GM19099 (cell line): ENCODE results near the gene FOXI1.

ENCODE experiments used
- POLR2A ChIP-seq: IDR thresholded peaks from 3 replicates; pipeline ENCODE4 v1.6.1; 2011; ENCODE audit warnings: low read depth; ENCODE audit not compliant: insufficient read length; ENCODE audit errors: extremely low read depth

The FOXI1 gene

DNA sequence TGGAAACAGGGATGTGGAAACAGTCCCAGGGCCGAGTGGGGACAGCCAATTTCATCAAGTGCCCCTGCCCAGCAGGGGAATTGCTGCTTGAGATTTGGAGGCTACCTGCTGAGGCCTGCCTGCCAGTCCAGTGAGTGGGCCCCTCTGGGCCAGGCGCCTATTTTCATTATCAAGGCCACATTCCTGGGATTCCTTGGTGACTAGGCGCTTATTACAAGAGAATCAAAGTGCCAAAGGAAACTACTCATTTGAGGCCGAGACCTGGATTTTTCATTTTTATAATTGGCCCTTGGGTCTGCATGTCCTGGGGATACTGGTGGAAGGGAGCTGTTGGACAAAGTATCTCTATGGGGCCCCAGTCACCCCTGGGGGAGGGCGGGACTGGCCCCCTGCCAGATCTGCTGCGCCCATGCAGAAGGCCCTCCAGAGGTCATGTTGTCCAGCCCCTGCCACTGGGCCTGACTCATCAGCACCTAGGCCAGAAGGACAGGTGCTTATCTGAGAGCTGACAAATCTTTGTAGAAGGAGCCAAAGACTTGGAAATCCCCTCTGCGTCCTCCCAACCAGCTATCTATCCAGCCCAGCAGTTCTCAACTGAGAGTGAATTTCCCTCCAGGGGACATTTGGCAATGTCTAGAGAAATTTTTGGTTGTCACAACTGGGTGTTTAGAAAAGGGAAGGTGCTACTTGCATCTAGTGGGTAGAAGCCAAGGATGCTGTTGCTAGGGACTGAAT, 45.6 kb downstream of the FOXI1 start:
- no peak for TF ChIP-seq POLR2A

DNA sequence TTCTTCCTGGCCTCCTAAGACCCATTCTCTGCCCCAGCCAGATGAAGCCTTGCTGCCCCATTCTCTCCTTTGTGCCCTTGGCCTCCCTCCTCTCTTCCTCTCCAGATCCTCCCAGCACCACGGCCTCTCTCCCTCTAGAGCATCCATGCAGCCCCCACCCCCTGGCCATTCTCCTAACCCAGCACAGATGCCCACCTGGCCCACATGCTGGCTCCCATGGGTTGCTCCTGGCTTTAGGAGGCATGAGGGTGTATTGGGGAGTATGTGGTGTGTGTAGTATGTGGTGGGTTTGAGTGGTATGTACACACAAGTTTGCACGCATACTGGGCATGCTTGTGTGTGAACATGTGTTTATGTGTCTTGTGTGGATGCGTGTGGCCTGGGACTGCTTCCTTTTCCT, 47.1 kb downstream of the FOXI1 start:
- no peak for TF ChIP-seq POLR2A

DNA sequence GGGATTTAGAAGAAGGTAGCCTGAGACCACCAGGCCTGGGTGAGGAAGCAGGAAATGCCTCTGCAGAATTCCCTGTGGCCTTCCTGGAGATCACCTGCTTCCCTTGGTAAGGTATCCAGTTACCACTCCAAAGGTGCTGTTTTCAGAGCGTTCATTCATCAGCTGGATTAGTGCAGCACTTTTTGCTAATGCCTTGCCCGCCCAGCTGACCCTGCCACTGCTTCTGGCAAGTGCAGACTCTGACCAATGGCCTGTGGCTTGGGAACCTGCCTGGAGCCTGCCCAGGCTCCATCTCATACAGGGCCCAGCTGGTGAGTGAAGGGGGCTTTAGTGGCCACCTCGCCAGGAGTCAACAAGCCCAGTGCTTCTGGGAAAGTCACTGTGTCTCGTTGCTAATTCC, 48.6 kb downstream of the FOXI1 start:
- no peak for TF ChIP-seq POLR2A

DNA sequence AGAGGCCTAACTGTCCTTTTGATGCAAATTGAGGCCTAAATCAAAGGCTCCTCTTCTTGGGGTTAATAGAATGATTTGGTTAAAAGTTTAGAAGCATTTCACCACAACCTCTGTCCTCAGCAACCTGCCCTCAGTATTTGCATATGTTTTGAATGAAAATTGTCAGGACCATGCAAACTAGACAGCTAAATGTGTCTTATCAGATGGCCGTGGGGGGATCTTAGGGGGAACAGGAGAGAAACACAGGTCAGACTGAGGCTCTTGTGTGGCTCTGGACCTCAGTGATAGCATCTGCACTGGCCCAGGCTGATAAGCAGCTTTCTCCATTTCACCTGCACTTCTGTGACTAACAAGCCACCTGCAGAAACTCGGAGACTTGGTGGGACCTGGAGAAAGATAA, 49.0 kb downstream of the FOXI1 start:
- TF ChIP-seq POLR2A = no peak

DNA sequence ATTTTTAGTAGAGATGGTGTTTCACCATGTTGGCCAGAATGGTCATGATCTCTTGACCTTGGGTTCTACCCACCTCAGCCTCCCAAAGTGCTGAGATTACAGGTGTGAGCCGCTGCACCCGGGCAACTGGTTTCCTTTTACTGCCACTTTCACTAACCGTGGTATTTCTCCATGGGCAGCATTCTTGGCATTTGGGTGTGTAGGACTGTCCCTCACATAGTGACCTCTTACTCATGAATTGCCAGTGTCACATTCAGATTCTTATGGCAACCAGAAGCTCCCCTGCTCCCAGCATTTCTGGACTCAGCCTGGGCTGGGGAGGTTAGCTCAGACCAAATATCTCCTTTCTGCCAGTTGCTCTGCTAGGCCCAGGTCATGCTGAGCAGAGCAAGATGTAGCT, 50.1 kb downstream of the FOXI1 start:
- no peak for TF ChIP-seq POLR2A

DNA sequence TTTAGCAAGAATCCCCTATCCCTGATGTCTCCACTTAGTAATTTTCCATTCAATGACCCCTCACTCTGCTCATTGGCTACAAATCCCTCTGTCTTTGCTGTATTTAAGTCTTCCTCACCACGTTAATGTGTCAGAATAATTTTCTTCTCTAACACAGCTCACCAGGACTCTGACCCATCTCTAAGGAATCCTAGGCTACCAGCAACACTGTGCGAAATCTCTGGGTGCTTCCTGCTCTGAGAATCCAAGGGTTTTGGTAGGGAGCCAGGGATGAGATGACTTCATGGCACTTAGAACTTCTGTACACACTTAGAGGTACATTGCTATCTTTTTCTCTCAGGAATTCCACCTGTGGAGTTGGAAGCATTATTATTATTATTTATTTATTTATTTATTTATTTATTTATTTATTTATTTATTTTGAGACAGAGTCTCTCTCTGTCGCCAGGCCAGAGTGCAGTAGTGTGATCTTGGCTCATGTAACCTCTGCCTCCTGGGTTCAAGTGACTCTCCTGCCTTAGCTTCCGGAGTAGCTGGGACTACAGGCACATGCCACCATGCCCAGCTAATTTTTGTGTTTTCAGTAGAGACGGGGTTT, 53.5 kb downstream of the FOXI1 start:
- TF ChIP-seq POLR2A = no peak
